Kidney (tissue), 14 donors: ENCODE data around the gene ADARB2. TPM values are rescaled to one million over a fixed set of nuclear protein-coding genes. Genes with fewer than 3 reads are reported as not detected.
A peak's percentile ranks its signal among the peaks of the same experiment; 100 is the strongest.

Experiments
- DNase-seq, 5 donors: peaks; one replicate each; pipeline ENCODE4 v3.0.0-alpha.2; 2013 to 2020
- FAIRE-seq: peaks from 2 replicates; lab custom pipeline; 2012; peaks lifted over from hg19 to GRCh38; lab: Jason Lieb, UNC
- H3K27ac ChIP-seq, 2 donors: one replicate each; pipeline ENCODE4 v1.7.0; 2013; ENCODE audit warnings: low read depth in 2 of 2, low read length in 2 of 2, inconsistent platforms in 1 of 2
- H3K27me3 ChIP-seq: one replicate; pipeline ENCODE4 v1.7.1; 2013; ENCODE audit warnings: low read length, inconsistent platforms; ENCODE audit not compliant: control insufficient read depth, insufficient read depth
- H3K36me3 ChIP-seq, 3 donors: one replicate each; pipeline versions ENCODE4 v1.7.0 to v1.7.1; 2013; ENCODE audit warnings: low read length in 3 of 3, control low read depth in 1 of 3, inconsistent platforms in 1 of 3; ENCODE audit not compliant: insufficient read depth in 3 of 3, control insufficient read depth in 2 of 3
- H3K4me1 ChIP-seq, 3 donors: one replicate each; pipeline versions ENCODE4 v1.7.0 to v1.7.1; 2013; ENCODE audit warnings: low read length in 3 of 3, inconsistent platforms in 1 of 3, low read depth in 1 of 3; ENCODE audit not compliant: control insufficient read depth in 2 of 3, insufficient read depth in 2 of 3
- H3K4me3 ChIP-seq, 3 donors: one replicate each; pipeline versions ENCODE4 v1.7.0 to v1.8.1; 2013; ENCODE audit warnings: low read length in 3 of 3, control low read depth in 1 of 3, inconsistent platforms in 1 of 3
- H3K9ac ChIP-seq, 3 donors: one replicate each; pipeline versions ENCODE4 v1.7.0 to v1.7.1; 2013; ENCODE audit warnings: low read length in 3 of 3, control low read depth in 1 of 3, inconsistent platforms in 1 of 3
- H3K9me3 ChIP-seq, 3 donors: one replicate each; pipeline versions ENCODE4 v1.7.0 to v1.7.1; 2013; ENCODE audit warnings: low read length in 3 of 3, control low read depth in 1 of 3, inconsistent platforms in 1 of 3; ENCODE audit not compliant: control insufficient read depth in 2 of 3, insufficient read depth in 1 of 3
- intact Hi-C: fragments of 100-400 bp; cut with DNase I; formaldehyde crosslinking; loops from one replicate; pipeline ENCODE4 v1.11.1; 2022
- polyA plus RNA-seq: library from polyadenylated mRNA; stranded (reverse); fragments of 350-450 nt; fragmentation: Illumina TruSeq; extraction: RNeasy Lipid Tissue Mini Kit (QIAGEN cat#74804); gene quantifications from one replicate; pipeline ENCODE4 v1.2.3, GENCODE V29; 2014; ENCODE audit warnings: low read depth, low replicate concordance; ENCODE audit not compliant: insufficient read depth
- total RNA-seq: library from RNA; stranded (reverse); fragmentation: NEBNext Ultra II Directional; extraction: Animal tissue kit (Norgen Biotek cat#: 25700); gene quantifications from one replicate; pipeline ENCODE4 v1.2.1, GENCODE V29; 2021
- TF ChIP-seq, protein P1 (sequence below): IDR thresholded peaks from 3 replicates; pipeline ENCODE4 v1.5.1; 2012; ENCODE audit warnings: mild to moderate bottlenecking, moderate library complexity, borderline replicate concordance; ENCODE audit not compliant: insufficient read depth; ENCODE audit errors: extremely low read depth
- donor health status: control.
- donor health status: control.
- donor health status: control.
- donor health status: control.
- donor health status: control.
- donor health status: DM: yes; HTN: yes; CAD: no.
- donor health status: Normal renal cell carcinoma (clear cell type).

Gene ADARB2
- total and polyA plus RNA-seq, 2 donors from 2014 or later: 1.0 to 1.3 TPM

DNA sequence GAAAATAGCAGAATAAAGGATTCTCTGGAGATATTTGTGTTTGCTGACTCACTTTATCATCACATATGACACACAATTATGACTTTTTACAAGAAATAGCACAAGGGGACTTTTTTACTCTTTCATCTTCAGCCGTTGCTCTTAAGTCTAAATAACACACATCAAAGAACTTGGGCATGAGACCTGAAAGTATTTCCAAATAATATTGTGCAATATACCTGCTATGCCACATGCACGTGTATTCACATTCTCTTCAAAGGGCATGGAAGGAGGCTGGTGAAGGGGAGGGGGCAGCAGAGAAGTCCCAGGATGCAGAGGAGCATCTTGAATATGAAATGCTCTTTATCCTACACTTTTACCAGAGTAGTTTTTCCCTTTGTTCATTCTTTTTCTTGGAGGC lies 4.1 kb upstream of the ADARB2 start:
- Histone ChIP-seq H3K4me1 (no peaks in the 10 kb centered on the region), H3K27ac (no peak overlapping the region), H3K9me3 (no peaks in the 10 kb centered on the region), H3K4me3 (no peak overlapping the region), H3K27me3 (peaks cover 13% of the 10 kb centered on the region), H3K36me3 (no peaks in the 10 kb centered on the region), H3K9ac (no peak overlapping the region)
- TF ChIP-seq, protein P1, sequence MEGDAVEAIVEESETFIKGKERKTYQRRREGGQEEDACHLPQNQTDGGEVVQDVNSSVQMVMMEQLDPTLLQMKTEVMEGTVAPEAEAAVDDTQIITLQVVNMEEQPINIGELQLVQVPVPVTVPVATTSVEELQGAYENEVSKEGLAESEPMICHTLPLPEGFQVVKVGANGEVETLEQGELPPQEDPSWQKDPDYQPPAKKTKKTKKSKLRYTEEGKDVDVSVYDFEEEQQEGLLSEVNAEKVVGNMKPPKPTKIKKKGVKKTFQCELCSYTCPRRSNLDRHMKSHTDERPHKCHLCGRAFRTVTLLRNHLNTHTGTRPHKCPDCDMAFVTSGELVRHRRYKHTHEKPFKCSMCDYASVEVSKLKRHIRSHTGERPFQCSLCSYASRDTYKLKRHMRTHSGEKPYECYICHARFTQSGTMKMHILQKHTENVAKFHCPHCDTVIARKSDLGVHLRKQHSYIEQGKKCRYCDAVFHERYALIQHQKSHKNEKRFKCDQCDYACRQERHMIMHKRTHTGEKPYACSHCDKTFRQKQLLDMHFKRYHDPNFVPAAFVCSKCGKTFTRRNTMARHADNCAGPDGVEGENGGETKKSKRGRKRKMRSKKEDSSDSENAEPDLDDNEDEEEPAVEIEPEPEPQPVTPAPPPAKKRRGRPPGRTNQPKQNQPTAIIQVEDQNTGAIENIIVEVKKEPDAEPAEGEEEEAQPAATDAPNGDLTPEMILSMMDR: no peak
- intact Hi-C loops: no loop called here
- no peak for FAIRE-seq
- no peak for DNase-seq

DNA sequence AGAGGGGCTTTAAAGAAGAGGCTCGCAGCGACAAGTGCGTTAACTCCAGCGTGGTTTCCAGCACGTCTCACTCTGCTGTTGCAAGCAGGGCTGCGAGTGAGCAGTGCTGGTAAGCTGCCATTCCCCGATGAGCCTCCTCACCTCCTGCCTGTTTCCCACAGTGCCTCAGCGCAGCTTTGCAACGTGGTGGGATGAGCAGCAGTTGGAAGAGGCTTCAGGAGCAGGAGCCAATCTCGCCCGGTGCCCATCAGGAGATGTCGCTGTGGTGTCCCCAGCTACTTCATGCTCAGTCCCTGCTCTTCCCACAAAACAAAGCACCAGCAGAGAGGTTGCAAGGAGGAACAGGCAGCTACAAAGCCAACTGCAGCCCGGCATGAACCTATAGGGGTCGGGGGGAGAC lies 2.4 kb upstream of the ADARB2 start:
- DNase-seq: no peak
- no peaks in the 10 kb centered on the region for H3K9me3 ChIP-seq
- FAIRE-seq: no peak
- no peak overlapping the region for H3K9ac ChIP-seq
- no peaks in the 10 kb centered on the region for H3K36me3 ChIP-seq
- TF ChIP-seq, protein P1: no peak
- H3K27ac ChIP-seq: no peak overlapping the region
- H3K27me3 ChIP-seq: peaks cover 28% of the 10 kb centered on the region
- no peaks in the 10 kb centered on the region for H3K4me1 ChIP-seq
- intact Hi-C loops: no loop called here
- no peak overlapping the region for H3K4me3 ChIP-seq

DNA sequence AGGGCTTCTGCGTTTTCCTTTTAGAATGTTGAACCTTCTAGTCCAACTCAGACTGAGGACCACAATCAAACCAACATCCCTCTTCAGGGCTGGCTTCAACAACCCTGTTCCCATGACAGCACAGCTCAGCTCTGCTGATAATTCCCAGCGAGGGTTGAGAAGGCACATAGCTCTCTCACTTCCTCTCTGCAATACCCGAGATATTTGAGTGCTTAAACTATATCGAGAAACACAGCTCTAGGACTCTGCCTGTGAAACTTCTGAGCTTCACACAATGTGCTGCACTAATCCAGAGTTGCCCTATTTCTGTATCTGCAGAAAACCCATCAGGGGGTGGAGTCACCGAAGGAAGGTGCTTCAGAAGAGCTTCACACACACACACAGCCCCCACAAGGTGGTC lies 1.6 kb upstream of the ADARB2 start:
- no peak overlapping the region for H3K9ac ChIP-seq
- no peaks in the 10 kb centered on the region for H3K4me1 ChIP-seq
- TF ChIP-seq, protein P1: no peak
- intact Hi-C loops: no loop called here
- H3K27ac ChIP-seq: no peak overlapping the region
- H3K4me3 ChIP-seq: no peak overlapping the region
- peaks cover 33% of the 10 kb centered on the region for H3K27me3 ChIP-seq
- FAIRE-seq (no peak), DNase-seq (no peak)
- no peaks in the 10 kb centered on the region for H3K36me3 ChIP-seq
- no peaks in the 10 kb centered on the region for H3K9me3 ChIP-seq

DNA sequence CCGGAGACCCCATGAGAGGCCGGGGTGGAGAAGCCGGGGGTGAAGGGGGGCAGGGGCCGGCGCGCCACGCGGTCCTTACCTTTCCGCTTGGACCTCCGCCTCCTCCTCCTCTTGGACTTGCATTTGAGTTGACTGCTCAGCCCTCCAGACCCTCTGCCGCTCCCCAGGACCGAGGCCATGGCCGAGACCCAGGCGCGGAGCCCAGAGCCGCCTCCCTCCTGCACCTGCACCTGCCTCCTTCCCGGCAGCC lies 428 bp downstream of the ADARB2 start:
- H3K9me3 ChIP-seq: no peaks in the 10 kb centered on the region
- H3K27me3 ChIP-seq: peaks cover 33% of the 10 kb centered on the region
- no peak overlapping the region for H3K27ac ChIP-seq
- no peak overlapping the region for H3K9ac ChIP-seq
- no peaks in the 10 kb centered on the region for H3K36me3 ChIP-seq
- no peak overlapping the region for H3K4me3 ChIP-seq
- TF ChIP-seq, protein P1: no peak
- DNase-seq (peak in 1 of 5 donors; percentile 10), FAIRE-seq (no peak)
- intact Hi-C loops: no loop called here
- H3K4me1 ChIP-seq: no peaks in the 10 kb centered on the region
